Stimulated activated CD4-positive, alpha-beta T cell treated with anti-CD3 and anti-CD28 coated beads, Interleukin-4, amount 100 ng/mL, for 1 hour (primary cell): ENCODE results near the gene VPS72.
"Not testable (repeated sequence)": the region's sequence is repeated elsewhere in the genome, so short reads cannot be mapped to it uniquely, and the experiment has no call there.

Experiments used
- DNase-seq: peaks from one replicate; pipeline ENCODE4 v3.0.0-alpha.2; 2020

The VPS72 gene, protein sequence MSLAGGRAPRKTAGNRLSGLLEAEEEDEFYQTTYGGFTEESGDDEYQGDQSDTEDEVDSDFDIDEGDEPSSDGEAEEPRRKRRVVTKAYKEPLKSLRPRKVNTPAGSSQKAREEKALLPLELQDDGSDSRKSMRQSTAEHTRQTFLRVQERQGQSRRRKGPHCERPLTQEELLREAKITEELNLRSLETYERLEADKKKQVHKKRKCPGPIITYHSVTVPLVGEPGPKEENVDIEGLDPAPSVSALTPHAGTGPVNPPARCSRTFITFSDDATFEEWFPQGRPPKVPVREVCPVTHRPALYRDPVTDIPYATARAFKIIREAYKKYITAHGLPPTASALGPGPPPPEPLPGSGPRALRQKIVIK

DNA sequence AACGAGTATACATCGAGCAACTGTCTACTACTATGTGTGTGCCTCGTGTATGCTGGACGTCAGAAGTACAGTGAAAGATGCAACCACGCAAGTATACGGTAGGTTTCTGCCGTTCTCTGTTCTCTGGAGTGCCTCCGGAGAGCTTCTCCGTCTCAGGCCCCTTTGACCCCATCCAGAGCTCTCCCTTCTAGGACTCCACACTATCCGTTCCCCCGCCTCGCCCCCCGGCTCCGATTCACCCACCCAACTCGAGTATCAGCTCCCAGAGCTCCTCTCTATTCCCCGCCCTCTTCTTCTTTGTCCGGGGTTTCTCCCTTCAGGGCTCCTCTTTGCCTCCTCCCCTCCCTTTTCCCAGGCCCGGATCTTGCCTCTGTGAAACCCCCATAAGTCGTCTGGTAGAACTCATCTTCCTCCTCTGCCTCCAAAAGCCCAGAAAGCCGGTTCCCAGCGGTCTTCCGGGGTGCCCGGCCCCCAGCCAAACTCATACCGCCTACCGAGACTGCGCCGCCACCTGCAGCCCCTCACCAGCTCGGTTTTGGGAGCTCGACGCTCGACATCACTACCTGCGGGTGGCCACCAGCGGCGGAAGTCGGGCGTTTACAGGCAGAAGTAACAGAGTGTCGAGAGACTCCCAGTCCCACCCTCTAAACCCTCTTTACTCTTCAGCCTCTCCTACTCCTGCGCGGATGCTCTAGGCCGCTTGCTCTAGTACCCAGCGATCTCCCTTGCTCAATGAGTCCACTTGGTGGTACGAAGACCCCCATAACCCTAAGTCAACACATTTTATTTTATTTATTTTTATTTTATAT is at the start of gene VPS72:
VPS72 (minus strand) TSS at position 561 of the 809 bp plus-strand sequence; CDS start at position 485, 76 bp downstream.
- peak; percentile 83 for DNase-seq

DNA sequence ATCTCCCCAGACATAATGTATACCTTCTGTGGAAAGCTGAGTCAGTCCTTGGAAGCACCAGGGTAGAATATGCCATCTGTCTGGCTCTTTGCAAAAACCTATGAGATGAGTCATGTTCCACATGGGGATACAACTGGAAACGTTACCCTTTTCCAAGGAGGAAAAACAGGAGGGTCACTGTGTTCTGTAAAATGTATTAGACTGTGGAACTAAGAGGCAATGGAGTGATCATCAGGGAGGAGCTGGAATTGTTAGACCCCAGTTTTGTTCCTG is 48.4 kb upstream of the VPS72 start:
- no peak for DNase-seq

DNA sequence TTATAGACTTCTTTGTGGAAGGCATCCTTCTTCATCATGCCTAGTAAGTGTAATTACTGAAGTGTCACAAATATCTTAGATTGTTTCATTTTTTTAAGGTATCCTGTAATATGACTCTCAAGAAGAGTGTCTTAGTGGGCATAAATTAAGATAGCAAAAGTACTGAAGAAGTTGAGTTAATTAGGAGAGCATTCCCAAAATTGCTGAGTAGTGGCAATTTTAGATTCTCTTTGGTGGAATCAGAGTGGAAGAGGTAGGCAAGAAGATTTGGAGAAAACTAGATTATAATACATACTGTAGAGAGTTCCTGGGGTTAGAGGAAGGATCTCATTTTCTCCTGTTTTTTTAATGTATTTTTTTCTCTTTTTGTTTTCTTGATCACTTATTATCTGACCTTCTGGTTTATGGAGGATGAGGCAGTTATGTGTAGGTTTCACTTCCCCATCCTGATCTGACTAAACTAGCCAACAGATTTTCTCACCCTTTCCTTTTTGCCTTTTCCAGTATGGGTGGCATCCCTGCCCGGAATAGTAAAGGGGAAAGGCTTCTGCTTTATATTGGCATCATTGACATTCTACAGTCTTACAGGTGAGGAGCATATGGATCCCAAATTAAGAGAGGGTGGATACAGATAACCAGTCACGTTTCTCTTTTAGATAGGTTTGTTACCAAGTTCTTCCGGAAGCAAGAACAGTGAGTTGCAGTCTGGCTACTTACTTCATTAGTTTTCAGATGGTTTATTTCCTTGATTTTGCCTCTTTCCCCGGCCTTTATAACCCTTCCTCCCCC is 47.9 kb upstream of the VPS72 start:
- no peak for DNase-seq

DNA sequence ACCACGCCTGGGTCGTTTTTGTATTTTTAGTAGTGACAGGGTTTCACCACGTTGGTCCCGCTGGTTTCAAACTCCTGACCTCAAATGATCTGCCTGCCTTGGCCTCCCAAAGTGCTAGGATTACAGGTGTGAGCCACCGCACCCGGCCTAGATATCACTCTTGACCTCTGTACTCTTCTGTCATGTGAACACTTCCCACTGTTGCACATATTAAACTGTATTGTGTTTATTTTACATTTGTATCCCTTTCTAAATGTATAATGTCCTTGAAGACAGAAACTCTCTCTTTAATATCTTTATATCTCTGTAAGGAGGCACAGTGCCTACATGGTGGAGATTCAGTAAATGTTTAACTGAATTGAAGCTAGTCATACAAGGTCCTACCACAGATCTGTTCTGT is 45.2 kb upstream of the VPS72 start:
- DNase-seq, result no peak

DNA sequence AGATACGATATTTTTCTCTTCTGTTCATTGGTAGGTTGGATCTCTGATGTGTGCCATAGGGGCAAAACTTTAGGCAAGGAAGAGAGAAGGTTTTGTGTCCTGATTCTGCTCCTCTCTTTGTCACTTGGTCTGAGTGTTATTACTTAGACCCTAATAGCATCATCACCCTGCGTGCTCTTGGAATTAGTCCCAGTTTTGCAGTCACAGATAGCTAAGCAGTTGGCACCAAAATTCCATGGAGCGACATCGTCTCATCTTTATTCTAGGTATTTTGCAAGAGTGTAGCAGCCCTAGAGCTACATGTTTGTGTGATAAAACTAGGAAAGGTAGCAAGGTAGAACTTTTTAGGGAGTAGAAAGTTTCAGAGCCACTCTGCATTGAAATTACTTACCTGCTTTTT is 32.1 kb upstream of the VPS72 start:
- DNase-seq, result no peak

DNA sequence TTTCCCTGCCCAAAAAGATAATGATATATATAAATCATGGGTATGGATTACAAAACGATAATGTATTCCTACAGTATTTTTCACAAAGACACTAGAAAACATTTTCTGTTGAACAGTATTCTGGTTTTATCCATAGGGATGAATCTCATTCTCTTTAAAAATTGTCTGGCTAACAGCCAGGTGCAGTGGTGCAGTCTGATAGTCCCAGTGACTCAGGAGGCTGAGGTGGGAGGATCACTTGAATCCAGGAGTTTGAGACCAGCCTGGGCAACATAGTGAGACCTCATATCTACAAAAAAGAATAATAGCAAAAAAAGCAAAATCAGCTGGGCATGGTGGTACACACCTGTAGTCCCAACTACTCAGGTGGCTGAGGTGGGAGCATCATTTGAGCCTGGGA is 31.6 kb upstream of the VPS72 start:
- no peak for DNase-seq

DNA sequence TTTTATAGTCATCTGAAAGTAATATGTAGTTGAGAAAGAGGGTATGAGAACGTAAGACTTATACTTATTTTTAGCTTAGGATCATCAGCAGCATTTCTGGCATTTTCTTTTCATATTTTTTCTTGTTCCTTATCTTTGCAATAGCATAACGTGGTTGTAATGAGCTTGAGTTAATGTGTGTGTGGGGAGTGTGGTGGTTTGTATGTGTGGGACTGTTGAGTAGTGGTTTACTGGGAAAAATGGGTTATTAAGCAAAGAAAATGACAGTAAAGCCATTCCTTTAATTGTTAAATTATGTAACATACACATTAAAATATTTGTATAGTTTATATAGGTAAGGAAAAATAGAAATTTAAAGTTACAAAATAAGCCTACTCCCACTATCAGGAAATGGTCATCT is 23.6 kb upstream of the VPS72 start:
- no peak for DNase-seq

DNA sequence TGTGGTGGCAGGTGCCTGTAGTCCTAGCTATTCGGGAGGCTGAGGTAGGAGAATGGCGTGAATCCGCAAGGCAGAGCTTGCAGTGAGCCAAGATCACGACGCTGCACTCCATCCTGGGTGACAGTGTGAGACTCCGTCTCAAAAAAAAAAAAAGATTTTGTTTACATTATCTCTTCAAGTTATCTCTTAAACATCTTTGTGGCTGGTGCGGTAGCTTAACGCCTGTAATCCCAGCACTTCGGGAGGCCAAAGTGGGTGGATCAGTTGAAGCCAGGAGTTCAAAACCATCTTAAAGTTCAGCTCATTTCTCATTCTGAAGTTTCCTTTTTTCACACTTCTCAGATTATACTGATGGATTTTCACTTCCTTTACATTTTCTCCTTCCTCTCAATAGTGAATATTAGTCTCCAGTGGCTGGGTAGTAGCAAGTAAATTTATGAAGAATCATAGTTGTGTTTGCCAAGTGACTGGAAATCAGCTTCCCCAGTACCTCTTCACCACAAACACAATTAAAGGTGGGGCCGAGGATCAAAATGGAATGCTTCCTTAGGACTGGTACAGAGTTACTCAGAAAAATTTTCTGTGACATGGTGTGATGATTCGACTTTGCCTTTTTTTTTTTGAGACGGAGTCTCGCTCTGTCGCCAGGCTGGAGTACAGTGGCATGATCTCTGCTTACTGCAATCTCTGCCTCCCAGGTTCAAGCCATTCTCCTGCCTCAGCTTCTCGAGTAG is 22.1 kb upstream of the VPS72 start:
- DNase-seq, result no peak

DNA sequence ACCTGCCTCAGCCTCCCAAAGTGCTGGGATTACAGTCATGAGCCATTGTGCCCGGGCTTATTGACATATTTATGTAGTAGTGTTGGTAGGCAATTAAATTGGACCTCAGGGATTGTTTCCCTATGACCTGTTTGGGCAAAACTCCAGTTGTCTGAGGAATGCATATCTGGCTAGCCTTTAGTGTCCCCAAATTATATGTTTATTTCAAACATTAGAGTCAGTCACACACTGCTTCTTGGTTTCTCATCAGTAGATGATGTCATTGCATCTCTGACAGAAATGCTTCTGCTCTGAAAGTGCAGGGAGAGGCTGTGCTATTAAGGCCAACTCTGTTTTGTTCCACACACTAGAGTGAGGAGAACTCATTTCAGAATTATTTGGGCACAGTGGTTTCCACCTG is 20.8 kb upstream of the VPS72 start:
- DNase-seq, result no peak

DNA sequence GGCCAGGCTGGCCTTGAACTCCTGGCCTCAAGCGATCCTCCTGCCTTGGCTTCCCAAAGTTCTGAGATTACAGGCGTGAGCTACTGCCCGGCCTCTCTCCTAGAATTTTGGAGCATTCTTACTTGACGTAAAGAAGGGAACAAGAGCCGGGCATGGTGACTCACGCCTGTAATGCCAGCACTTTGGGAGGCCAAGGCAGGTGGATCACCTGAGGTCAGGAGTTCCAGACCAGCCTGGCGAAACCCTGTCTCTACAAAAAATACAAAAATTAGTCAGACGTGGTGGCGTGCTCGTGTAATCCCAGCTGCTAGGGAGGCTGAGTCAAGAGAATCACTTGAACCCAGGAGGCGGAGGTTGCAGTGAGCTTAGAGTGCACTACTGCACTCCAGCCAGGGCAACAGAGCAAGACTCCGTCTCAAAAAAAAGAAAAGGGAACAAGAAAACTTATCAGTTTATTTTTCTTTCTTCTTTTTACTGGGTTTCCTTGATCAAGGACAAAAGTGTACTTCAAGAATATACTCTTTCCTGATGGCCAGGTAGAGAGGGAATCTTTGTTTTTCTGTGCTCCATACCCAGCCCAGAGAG is 15.5 kb upstream of the VPS72 start:
- not testable (repeated sequence) for DNase-seq

DNA sequence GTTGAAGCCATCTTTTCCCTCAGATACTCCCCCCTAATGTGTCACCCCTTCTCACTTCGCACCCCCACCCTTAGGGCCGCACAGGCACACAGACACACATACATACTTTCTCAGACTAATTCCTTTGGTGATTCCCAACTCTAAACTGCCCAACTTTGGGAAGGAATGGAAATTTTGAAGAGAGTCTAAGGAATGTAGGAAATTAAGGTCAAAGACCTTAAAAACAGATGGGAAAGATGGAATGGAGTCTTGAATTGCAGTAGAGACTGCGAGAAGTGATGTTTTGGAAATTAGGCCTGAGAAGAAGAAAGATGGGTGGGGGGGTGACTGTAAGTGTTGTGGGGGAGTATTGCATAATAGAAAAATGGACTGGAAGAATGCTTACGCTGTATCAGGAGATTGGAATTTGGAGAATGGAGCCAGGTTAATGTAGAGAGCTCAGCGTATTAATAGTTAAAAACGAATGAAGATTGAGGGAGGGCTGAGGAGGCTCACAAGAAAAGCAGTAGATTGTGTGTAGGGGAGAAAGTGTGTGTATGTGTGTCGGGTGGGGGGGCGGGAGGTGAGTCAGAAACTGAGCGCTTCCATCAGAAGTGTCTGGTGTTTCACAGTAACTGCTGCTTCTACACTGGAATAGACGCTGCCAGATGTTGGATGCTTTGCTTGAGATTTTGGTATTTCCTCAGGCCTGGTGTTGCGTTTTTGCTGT is 10.0 kb upstream of the VPS72 start:
- DNase-seq, result peak; percentile 7

DNA sequence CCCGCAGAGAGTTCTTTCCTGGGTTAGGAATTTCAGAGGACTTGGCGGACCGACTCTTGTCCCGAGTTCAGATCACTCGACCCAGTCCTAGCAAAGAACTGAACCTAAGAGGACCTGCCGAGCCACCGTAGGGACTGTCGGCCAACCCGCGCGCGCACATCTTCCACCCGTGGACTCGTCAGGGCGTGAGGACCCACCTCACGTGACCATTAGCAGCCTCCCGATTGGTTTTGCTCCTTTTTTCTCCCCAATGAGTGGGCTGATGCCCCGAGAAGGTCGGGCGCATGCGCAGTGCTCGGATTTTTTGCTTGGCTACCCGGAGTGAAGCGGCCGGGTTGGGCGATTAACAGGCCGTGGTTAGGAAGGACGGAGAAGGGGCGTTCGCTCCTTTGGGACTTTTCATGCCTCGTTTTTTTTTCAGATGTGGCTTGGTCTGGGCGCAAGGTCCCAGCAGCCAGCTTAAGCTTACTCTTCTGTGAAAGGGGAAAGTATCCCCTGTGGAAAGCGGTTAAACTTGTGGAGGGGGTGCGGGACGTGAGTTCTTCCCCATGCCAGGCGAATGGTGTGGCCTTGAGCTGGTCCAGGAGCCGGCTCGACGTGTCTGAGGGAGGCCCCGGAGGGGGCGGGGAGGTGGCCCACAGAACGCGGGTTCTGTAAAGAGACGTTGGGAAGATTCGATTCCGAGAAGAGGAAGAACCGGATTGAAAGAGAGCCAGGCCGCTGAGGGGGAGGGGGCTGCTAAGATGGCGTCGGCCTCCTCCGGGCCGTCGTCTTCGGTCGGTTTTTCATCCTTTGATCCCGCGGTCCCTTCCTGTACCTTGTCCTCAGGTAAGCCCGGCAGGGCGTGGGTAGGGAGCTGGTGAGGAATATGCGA is 8.5 kb upstream of the VPS72 start, which contains the start of gene PIP5K1A:
PIP5K1A (plus strand) TSS at position 299 of the 874 bp plus-strand sequence; CDS start at position 744, 445 bp downstream.
- peak; percentile 99 for DNase-seq

DNA sequence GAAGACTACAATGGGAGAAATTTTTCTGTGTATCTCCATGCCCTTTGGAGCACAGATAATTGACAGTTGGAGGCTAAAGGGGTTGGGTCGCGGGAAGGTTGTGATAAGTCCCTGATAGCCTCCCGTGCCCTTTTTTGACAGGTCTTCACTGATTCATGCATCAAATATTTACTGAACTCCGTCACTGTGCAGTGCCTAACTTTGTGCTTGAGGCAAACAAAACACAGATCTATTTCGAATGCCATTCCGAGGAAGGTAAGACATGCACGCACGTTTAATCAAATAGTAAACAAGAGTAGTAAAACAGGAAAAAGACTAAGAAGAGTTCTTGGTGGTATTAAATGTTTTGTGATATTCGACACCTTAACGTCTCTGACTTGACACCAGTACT is 7.9 kb upstream of the VPS72 start:
- DNase-seq, result no peak

DNA sequence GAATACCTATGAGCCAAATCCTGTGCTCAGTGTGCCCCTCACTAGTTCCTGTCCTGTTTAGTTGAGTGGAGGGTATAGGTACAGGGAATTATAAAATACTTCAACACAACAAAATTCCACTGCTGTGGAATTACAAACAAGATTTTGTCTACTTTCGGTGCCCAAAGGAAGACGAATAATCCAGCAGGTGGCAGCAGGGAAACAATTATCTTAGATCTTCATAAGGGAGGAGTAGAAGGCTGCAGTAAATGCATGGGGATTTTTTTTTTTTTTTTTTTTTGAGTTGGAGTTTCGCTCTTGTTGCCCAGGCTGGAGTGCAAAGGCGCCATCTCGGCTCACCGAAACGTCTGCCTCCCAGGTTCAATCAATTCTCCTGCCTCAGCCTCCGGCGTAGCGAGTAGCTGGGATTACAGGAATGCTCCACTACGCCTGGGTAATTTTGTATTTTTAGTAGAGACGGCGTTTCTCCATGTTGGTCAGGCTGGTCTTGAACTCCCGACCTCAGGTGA is 6.3 kb upstream of the VPS72 start:
- DNase-seq, result peak; percentile 23

DNA sequence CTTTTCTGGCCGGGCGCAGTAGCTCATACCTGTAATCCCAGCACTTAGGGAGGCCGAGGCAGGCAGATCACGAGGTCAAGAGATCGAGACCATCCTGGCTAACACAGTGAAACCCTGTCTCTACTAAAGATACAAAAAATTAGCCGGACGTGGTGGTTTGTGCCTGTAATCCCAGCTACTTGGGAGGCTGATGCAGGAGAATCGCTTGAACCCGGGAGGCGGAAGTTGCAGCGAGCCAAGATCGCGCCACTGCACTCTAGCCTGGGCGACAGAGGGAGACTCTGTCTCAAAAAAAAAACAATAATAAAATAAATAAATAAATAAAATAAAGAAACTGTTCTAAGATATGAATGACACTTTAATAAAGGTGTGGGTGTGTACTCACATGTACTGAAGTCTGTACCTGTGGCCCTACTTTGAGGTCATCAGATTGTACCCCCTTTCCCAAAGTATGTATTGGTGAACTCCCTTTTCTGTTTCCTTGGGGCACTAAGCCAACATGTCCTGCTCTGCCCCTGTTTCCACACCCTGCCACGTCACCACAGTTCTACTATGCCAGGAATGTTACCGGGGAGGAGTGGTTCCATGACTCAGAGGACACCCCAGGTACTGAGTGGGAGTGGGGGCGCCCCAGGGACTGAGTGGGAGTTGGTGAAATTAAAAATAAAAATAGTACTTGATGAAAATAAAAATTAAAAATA is 5.0 kb upstream of the VPS72 start:
- DNase-seq, result not testable (repeated sequence)

DNA sequence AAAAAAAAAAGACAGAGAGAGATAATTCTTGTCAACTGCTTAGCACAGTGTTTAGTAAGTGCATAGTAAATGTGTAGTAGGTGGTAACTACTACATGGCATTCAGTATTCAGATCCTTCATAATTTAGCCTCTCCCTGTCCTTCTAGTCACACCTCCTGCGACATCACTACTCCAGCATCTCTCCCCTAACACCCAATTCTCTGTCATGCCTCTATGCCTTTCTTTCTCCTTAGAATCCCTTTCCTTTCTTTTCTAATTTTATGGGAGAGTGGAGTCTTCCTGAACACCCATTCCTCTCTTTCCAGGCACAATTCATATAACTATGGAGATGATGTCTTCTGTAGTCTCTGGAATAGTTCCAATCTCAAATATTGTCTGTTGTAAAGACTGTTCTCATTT is 3.9 kb upstream of the VPS72 start:
- DNase-seq, result no peak

DNA sequence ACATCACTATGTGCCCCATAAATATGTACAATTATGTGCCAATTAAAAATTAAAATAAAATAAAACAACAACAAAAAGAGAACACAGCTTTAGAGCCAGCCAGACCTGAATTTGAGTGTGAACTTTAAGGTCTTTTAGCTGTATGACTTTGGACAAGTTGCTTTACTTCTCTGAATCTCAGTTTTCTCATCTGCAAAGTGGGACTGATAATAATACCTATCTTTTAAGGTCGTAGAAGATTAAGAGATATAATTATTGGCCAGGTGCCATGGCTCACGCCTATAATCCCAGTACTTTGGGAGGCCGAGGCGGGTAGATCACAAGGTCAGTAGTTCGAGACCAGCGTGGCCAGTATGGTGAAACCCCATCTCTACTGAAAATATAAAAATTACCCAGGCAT is 3.3 kb upstream of the VPS72 start:
- no peak for DNase-seq

DNA sequence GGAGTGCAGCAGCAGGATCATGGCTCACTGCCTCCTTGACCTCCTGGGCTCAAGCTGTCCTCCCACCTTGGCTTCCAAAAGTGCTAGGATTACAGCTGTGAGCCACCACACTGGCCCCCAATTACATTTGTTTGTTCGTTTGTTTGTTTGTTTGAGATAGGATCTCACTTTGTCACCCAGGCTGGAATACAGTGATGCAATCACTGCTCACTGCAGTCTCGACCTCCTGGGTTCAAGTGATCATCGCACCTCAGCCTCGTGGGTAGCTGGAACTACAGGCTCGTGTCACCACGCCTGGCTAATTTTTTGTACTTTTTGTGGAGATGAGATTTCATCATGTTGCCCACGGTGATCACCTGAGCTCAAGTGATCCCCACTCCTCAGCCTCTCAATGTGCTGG is 2.0 kb upstream of the VPS72 start:
- DNase-seq, result no peak

DNA sequence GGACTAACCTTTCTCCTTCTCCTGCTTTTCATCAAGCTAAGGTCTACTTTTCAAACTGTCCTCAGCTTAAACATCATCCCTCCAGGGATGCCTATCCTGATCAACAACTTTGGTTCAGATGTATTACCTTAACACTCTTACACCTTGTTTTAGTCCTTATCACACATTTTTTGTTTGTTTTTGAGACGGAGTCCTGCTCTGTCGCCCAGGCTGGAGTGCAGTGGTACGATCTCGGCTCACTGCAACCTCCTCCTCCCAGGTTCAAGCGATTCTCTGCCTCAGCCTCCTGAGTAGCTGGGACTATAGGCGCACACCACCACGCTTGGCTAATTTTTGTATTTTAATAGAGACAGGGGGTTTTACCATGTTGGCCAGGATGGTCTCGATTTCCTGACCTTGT is 1.3 kb downstream of the VPS72 start:
- DNase-seq, result not testable (repeated sequence)

DNA sequence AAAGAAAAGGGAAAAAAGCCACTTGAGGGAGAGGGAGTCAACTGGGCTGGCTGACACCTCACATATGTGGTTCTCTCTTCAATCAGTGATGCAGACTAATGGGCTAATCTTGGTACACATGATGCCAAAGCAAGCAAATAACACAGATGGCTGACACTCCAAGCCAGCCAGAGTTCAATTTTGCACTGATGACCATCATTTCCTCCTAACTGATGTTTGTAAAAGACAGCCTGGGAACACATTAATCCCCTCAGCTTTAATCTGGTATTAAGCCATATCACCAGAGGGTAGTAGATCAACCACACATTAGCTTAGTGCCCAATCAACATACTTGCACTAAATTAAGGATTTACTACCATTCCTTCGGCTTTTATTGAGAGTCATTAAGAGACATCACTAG is 2.8 kb downstream of the VPS72 start:
- no peak for DNase-seq
